HepG2 (cell line): ENCODE data around the gene GDPD5. TPM values are rescaled to one million over a fixed set of nuclear protein-coding genes. Genes with fewer than 3 reads are reported as not detected.
A peak's percentile ranks its signal among the peaks of the same experiment; 100 is the strongest.

ENCODE experiments used
- CREM ChIP-seq, 2 experiments: sonication (generic) in 1 of 2; formaldehyde crosslinking in 1 of 2; IDR thresholded peaks; 2 replicates each; pipeline versions ENCODE4 v1.4.0 to v1.6.1; 2016 to 2020; ENCODE audit warnings: antibody characterized with exemption in 1 of 2, mild to moderate bottlenecking in 1 of 2, missing genetic modification reagents in 1 of 2
- E2F2 ChIP-seq: sonication (generic); formaldehyde crosslinking; IDR thresholded peaks from 2 replicates; pipeline ENCODE4 v1.4.0; 2020; ENCODE audit warnings: missing genetic modification reagents, borderline replicate concordance
- FOXC1 ChIP-seq: sonication (generic); formaldehyde crosslinking; IDR thresholded peaks from 2 replicates; pipeline ENCODE4 v1.8.0; 2022; ENCODE audit warnings: mild to moderate bottlenecking, missing genetic modification reagents, borderline replicate concordance
- HOXA5 ChIP-seq: sonication (generic); formaldehyde crosslinking; IDR thresholded peaks from 2 replicates; pipeline ENCODE4 v1.4.0; 2020; ENCODE audit warnings: missing genetic modification reagents
- RELA ChIP-seq: sonication (generic); formaldehyde crosslinking; IDR thresholded peaks from 2 replicates; pipeline ENCODE4 v1.4.0; 2020; ENCODE audit warnings: missing genetic modification reagents
- SALL1 ChIP-seq: sonication (generic); formaldehyde crosslinking; IDR thresholded peaks from 2 replicates; pipeline ENCODE4 v1.8.0; 2022; ENCODE audit warnings: mild to moderate bottlenecking, missing genetic modification reagents
- ZNF101 ChIP-seq: sonication (generic); formaldehyde crosslinking; IDR thresholded peaks from 2 replicates; pipeline ENCODE4 v1.4.0; 2020; ENCODE audit warnings: mild to moderate bottlenecking, low read depth, missing genetic modification reagents, borderline replicate concordance
- ZNF354B ChIP-seq: sonication (generic); formaldehyde crosslinking; IDR thresholded peaks from 2 replicates; pipeline ENCODE4 v1.8.0; 2022; ENCODE audit warnings: mild to moderate bottlenecking, missing genetic modification reagents
- ZNF556 ChIP-seq: sonication (generic); formaldehyde crosslinking; IDR thresholded peaks from 2 replicates; pipeline ENCODE4 v1.4.0; 2020; ENCODE audit warnings: mild to moderate bottlenecking, missing genetic modification reagents, borderline replicate concordance
- polyA plus RNA-seq, 8 experiments: library from polyadenylated mRNA; depleted of rRNA in 3 of 8; stranded (reverse) in 7 of 8; unstranded in 1 of 8; fragments of >200 nt; fragmentation: Illumina TruSeq in 4 of 8; extraction: Trizol in 4 of 8; gene quantifications; 2 replicates each; pipeline versions ENCODE4 v1.2.1 to v1.2.3, GENCODE V29; 2011 to 2016; ENCODE audit warnings: low read depth in 4 of 8, missing spikeins in 1 of 8, mixed read lengths in 1 of 8; ENCODE audit not compliant: insufficient read depth in 1 of 8
- total RNA-seq, 5 experiments: library from RNA; depleted of rRNA; stranded (reverse); fragments of >200 nt; fragmentation: Illumina TruSeq; extraction: Trizol; gene quantifications; 2 replicates each; pipeline ENCODE4 v1.2.3, GENCODE V29; 2016; ENCODE audit warnings: low read depth in 1 of 5
- TF ChIP-seq, protein P1 (sequence below): sonication (generic); formaldehyde crosslinking; IDR thresholded peaks from one replicate; pipeline ENCODE4 v1.5.1; 2020; ENCODE audit warnings: mild to moderate bottlenecking, missing genetic modification reagents; ENCODE audit errors: not compliant biosample characterization
- TF ChIP-seq, protein P2 (sequence below): sonication (generic); formaldehyde crosslinking; IDR thresholded peaks from 2 replicates; pipeline ENCODE4 v1.4.0; 2020; ENCODE audit warnings: low read depth, missing genetic modification reagents
- TF ChIP-seq, protein P3 (sequence below): sonication (generic); formaldehyde crosslinking; IDR thresholded peaks from 2 replicates; pipeline ENCODE4 v1.8.1; 2023; ENCODE audit warnings: mild to moderate bottlenecking, missing genetic modification reagents

Gene GDPD5
- total and polyA plus RNA-seq, 2 of the 13 experiments (the other 11 are each of a cell fraction or from before 2014, with no cell fraction given): 55.0 to 67.5 TPM

- TF ChIP-seq, protein P1, sequence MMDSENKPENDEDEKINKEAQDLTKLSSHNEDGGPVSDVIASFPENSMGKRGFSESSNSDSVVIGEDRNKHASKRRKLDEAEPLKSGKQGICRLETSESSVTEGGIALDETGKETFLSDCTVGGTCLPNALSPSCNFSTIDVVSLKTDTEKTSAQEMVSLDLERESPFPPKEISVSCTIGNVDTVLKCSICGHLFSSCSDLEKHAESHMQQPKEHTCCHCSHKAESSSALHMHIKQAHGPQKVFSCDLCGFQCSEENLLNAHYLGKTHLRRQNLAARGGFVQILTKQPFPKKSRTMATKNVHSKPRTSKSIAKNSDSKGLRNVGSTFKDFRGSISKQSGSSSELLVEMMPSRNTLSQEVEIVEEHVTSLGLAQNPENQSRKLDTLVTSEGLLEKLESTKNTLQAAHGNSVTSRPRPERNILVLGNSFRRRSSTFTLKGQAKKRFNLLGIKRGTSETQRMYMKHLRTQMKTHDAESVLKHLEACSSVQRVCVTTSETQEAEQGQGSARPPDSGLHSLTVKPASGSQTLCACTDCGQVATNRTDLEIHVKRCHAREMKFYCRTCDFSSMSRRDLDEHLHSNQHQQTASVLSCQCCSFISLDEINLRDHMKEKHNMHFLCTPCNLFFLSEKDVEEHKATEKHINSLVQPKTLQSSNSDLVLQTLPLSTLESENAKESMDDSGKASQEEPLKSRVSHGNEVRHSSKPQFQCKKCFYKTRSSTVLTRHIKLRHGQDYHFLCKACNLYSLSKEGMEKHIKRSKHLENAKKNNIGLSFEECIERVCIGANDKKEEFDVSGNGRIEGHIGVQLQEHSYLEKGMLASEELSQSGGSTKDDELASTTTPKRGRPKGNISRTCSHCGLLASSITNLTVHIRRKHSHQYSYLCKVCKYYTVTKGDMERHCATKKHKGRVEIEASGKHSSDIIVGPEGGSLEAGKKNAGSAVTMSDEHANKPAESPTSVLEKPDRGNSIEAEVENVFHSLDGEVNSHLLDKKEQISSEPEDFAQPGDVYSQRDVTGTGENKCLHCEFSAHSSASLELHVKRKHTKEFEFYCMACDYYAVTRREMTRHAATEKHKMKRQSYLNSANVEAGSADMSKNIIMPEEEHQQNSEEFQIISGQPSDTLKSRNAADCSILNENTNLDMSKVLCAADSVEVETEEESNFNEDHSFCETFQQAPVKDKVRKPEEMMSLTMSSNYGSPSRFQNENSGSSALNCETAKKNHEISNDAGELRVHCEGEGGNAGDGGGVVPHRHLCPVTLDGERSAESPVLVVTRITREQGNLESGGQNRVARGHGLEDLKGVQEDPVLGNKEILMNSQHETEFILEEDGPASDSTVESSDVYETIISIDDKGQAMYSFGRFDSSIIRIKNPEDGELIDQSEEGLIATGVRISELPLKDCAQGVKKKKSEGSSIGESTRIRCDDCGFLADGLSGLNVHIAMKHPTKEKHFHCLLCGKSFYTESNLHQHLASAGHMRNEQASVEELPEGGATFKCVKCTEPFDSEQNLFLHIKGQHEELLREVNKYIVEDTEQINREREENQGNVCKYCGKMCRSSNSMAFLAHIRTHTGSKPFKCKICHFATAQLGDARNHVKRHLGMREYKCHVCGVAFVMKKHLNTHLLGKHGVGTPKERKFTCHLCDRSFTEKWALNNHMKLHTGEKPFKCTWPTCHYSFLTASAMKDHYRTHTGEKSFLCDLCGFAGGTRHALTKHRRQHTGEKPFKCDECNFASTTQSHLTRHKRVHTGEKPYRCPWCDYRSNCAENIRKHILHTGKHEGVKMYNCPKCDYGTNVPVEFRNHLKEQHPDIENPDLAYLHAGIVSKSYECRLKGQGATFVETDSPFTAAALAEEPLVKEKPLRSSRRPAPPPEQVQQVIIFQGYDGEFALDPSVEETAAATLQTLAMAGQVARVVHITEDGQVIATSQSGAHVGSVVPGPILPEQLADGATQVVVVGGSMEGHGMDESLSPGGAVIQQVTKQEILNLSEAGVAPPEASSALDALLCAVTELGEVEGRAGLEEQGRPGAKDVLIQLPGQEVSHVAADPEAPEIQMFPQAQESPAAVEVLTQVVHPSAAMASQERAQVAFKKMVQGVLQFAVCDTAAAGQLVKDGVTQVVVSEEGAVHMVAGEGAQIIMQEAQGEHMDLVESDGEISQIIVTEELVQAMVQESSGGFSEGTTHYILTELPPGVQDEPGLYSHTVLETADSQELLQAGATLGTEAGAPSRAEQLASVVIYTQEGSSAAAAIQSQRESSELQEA: no peak
- TF ChIP-seq, protein P2, sequence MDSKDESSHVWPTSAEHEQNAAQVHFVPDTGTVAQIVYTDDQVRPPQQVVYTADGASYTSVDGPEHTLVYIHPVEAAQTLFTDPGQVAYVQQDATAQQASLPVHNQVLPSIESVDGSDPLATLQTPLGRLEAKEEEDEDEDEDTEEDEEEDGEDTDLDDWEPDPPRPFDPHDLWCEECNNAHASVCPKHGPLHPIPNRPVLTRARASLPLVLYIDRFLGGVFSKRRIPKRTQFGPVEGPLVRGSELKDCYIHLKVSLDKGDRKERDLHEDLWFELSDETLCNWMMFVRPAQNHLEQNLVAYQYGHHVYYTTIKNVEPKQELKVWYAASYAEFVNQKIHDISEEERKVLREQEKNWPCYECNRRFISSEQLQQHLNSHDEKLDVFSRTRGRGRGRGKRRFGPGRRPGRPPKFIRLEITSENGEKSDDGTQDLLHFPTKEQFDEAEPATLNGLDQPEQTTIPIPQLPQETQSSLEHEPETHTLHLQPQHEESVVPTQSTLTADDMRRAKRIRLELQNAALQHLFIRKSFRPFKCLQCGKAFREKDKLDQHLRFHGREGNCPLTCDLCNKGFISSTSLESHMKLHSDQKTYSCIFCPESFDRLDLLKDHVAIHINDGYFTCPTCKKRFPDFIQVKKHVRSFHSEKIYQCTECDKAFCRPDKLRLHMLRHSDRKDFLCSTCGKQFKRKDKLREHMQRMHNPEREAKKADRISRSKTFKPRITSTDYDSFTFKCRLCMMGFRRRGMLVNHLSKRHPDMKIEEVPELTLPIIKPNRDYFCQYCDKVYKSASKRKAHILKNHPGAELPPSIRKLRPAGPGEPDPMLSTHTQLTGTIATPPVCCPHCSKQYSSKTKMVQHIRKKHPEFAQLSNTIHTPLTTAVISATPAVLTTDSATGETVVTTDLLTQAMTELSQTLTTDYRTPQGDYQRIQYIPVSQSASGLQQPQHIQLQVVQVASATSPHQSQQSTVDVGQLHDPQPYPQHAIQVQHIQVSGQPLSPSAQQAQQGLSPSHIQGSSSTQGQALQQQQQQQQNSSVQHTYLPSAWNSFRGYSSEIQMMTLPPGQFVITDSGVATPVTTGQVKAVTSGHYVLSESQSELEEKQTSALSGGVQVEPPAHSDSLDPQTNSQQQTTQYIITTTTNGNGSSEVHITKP (CRISPR knock-in tag): no peak
- TF ChIP-seq RELA (CRISPR knock-in tag) (no peak), ZNF556 (no peak), ZNF354B (CRISPR knock-in tag) (no peak), FOXC1 (CRISPR knock-in tag) (peak; percentile 68; the same call in 1 of the 2 replicates), CREM (IDR thresholded peaks at IDR 0.05) (no peak), CREM (CRISPR knock-in tag; IDR thresholded peaks at IDR 0.05) (no peak), E2F2 (CRISPR knock-in tag) (no peak), HOXA5 (CRISPR knock-in tag) (no peak), ZNF101 (CRISPR knock-in tag) (no peak), SALL1 (CRISPR knock-in tag) (0 out of 2 replicates have a peak, but pooled peaks have one; percentile 23)
- TF ChIP-seq, protein P3, sequence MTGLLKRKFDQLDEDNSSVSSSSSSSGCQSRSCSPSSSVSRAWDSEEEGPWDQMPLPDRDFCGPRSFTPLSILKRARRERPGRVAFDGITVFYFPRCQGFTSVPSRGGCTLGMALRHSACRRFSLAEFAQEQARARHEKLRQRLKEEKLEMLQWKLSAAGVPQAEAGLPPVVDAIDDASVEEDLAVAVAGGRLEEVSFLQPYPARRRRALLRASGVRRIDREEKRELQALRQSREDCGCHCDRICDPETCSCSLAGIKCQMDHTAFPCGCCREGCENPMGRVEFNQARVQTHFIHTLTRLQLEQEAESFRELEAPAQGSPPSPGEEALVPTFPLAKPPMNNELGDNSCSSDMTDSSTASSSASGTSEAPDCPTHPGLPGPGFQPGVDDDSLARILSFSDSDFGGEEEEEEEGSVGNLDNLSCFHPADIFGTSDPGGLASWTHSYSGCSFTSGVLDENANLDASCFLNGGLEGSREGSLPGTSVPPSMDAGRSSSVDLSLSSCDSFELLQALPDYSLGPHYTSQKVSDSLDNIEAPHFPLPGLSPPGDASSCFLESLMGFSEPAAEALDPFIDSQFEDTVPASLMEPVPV (CRISPR knock-in tag): no peak
Observed at GRCh38 chr11:75388386-75389275, 137.1 kb downstream of the GDPD5 start (continued).
